Measurements from ENCODE around the gene RBM28. TPM values are rescaled to one million over a fixed set of nuclear protein-coding genes. Genes with fewer than 3 reads are reported as not detected.

RBM28 gene
- total and polyA plus RNA-seq, 2 of the 8 experiments (the other 6 are each of a cell fraction or from before 2014, with no cell fraction given): 12.8 to 65.3 TPM

DNA sequence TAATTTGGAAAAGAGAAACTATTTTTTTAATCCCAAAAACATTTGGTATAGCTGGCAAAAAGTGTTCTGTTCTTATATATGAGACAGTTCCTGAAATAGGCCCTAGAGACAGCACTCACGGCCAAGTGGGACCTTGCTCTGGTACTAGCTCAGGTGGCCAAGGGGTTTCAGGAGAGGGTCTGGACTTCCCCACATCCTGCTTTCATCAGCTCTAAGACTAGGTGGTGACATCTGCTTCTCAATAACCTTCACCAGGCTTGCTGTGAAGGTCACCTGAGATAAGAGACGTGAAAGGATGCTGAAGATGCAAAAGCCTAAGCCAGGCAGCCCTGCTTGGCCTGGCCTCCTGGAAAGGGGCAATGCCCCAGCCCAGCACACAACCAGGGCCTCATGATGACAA is 40.6 kb downstream of the RBM28 start:
- Histone ChIP-seq H3K79me2 (ENCODE audit: control insufficient read depth in 1 of 2, insufficient read depth in 2 of 2, low read length in 2 of 2) (no peaks in the 10 kb centered on the region), H3K14ac (ENCODE audit: insufficient read length) (no peak overlapping the region), H3K4me2 (ENCODE audit: insufficient read depth in 1 of 2, low read depth in 2 of 2, low read length in 2 of 2) (no peak overlapping the region), H3K27ac (ENCODE audit: low read depth, low read length) (no peak overlapping the region), H4K5ac (ENCODE audit: insufficient read length, low read depth, low read length) (no peak overlapping the region), H4K20me1 (replicated peaks in 1 of 2; ENCODE audit: control insufficient read depth in 1 of 2, insufficient read depth in 2 of 2, low read length in 2 of 2) (peaks cover 0 to 2% of the 10 kb centered on the region in 2 experiments), H4K8ac (ENCODE audit: extremely low read depth, insufficient read depth, low read length) (no peak overlapping the region), H3K4me3 (ENCODE audit: extremely low read depth in 1 of 4, insufficient read depth in 2 of 4, low read depth in 3 of 4, low read length in 4 of 4) (no peak overlapping the region), H2AK5ac (ENCODE audit: low read depth, low read length) (no peak overlapping the region), H3K79me1 (ENCODE audit: low read depth, low read length) (no peaks in the 10 kb centered on the region), H3K9me3 (ENCODE audit: insufficient read depth in 2 of 2, low read depth in 1 of 2, low read length in 1 of 2) (no peaks in the 10 kb centered on the region), H3K18ac (ENCODE audit: extremely low read depth, low read length) (no peak overlapping the region), H2BK120ac (replicated peaks; ENCODE audit: low read depth, low read length) (no peak overlapping the region), H3K9ac (replicated peaks in 1 of 4; ENCODE audit: extremely low read depth in 1 of 4, low read depth in 3 of 4, low read length in 3 of 4) (no peak overlapping the region), H3K23me2 (ENCODE audit: low read depth, low read length) (no peaks in the 10 kb centered on the region), H2BK5ac (ENCODE audit: low read depth, low read length) (no peak overlapping the region), H3K36me3 (ENCODE audit: control insufficient read depth in 2 of 4, insufficient read depth in 4 of 4, low read length in 3 of 4) (peaks cover 6 to 37% (median 23%) of the 10 kb centered on the region in 4 experiments), H3K4me1 (replicated peaks in 1 of 4; ENCODE audit: control insufficient read depth in 3 of 4, insufficient read depth in 4 of 4, low read length in 3 of 4) (peaks cover 9 to 22% (median 16%) of the 10 kb centered on the region in 4 experiments), H3K4ac (replicated peaks; ENCODE audit: insufficient read length, low read depth, low read length) (no peak overlapping the region), H2BK15ac (ENCODE audit: low read length) (no peak overlapping the region), H3K23ac (ENCODE audit: insufficient read length) (no peak overlapping the region), H2BK20ac (ENCODE audit: low read length) (no peak overlapping the region), H2BK12ac (ENCODE audit: low read depth, low read length) (no peak overlapping the region), H2AFZ (ENCODE audit: low read length) (no peak overlapping the region), H3K56ac (replicated peaks; ENCODE audit: insufficient read length, low read depth, low read length) (no peak overlapping the region), H3K27me3 (replicated peaks in 1 of 4; ENCODE audit: control insufficient read depth in 3 of 4, extremely low read depth in 1 of 4, insufficient read depth in 3 of 4, low read length in 3 of 4) (no peaks in the 10 kb centered on the region), H4K91ac (replicated peaks; ENCODE audit: insufficient read length, low read length) (no peak overlapping the region)
- CTCF ChIA-PET (ENCODE audit: partially characterized antibody): interaction anchor here (0.5 to 2.2 kb wide), 4 partner anchors 18 to 321 kb away, joined by 3 to 8 read pairs (median 4); no protein-coding TSS in a partner anchor
- WGBS, 2 experiments (ENCODE audit: extremely low coverage in 1 of 2, insufficient coverage in 1 of 2, insufficient read length in 1 of 2, insufficient replicate concordance in 2 of 2, low coverage in 1 of 2, low lambda C conversion rate in 2 of 2, missing lambda C conversion rate in 1 of 2): 90% methylated on average over 2 of the region's 2 CpGs; no CpG with 5 or more reads in 1 of the 2 experiments
- FAIRE-seq (no peak), DNase-seq (ENCODE audit: low read depth in 1 of 2, low spot score in 2 of 2) (no peak)
- POLR2A ChIA-PET (ENCODE audit: partially characterized antibody): interaction anchor here (2.2 to 5.8 kb wide), 2 partner anchors 31 to 36 kb away, joined by 7 to 25 read pairs; no protein-coding TSS in a partner anchor
- TF ChIP-seq TAF7 (optimal IDR thresholded peaks at IDR 0.05; ENCODE audit: borderline replicate concordance, low read depth, low read length): no peak
- no peak for TF ChIP-seq HDAC2 (IDR thresholded peaks at IDR 0.05; ENCODE audit: borderline replicate concordance in 1 of 2, low read depth in 2 of 2, low read length in 2 of 2)
- no peak for TF ChIP-seq SUZ12 (IDR thresholded peaks at IDR 0.05; ENCODE audit: low read length)
- no peak for TF ChIP-seq ATF3 (IDR thresholded peaks at IDR 0.05; ENCODE audit: insufficient read depth, low read depth, low read length)
- no peak for TF ChIP-seq TAF1 (IDR thresholded peaks at IDR 0.05; ENCODE audit: low read depth, low read length)
- TF ChIP-seq ASH2L (IDR thresholded peaks at IDR 0.05; ENCODE audit: low read length): no peak
- no peak for TF ChIP-seq GABPA (IDR thresholded peaks at IDR 0.05; ENCODE audit: borderline replicate concordance, insufficient read depth, low read length)
- no peak for TF ChIP-seq BRCA1 (IDR thresholded peaks at IDR 0.05; ENCODE audit: low read depth, low read length)
- TF ChIP-seq RFX5 (IDR thresholded peaks at IDR 0.05; ENCODE audit: borderline replicate concordance, low read depth, low read length): no peak
- TF ChIP-seq PHF8 (conservative IDR thresholded peaks at IDR 0.05; ENCODE audit: low read depth, low read length): no peak
- TF ChIP-seq BACH1 (IDR thresholded peaks at IDR 0.05; ENCODE audit: low read length): no peak
